Right lung (tissue), 10 donors: ENCODE measurements around the gene HNRNPK. TPM values are rescaled to one million over a fixed set of nuclear protein-coding genes. Genes with fewer than 3 reads are reported as not detected.

Source experiments
- DNase-seq, 2 donors: peaks; one replicate each; pipeline ENCODE4 v3.0.0-alpha.2; 2013
- long read RNA-seq, 8 donors: transcript quantifications; one replicate each; lab custom pipeline, GENCODE V29; 2026
- polyA plus RNA-seq, 5 donors: library from polyadenylated mRNA; unstranded; fragments of 120-200 nt; gene quantifications; one replicate each; pipeline versions ENCODE4 v1.2.1 to v1.2.3, GENCODE V29; 2013; ENCODE audit warnings: inconsistent platforms in 1 of 5, low replicate concordance in 1 of 5; ENCODE audit not compliant: insufficient read length in 5 of 5, insufficient read depth in 1 of 5

HNRNPK gene
- 100 to 1,000 TPM; 760 to 975 (median 894) TPM for polyA plus RNA-seq
- long read RNA-seq, donor 1, transcript HNRNPK-209 (5 exons, 900 nt): major isoform, 7 of 413 reads
- long read RNA-seq, donor 1, transcript HNRNPK-211 (2 exons, 868 nt): major isoform, 7 of 413 reads
- long read RNA-seq, donor 1, partial matches to known transcripts: 197 of 413 reads
- long read RNA-seq, donor 1, other reads (novel, unspliced or antisense): 200 of 413 reads
- long read RNA-seq, donor 2, partial matches to known transcripts: 68 of 203 reads
- long read RNA-seq, donor 2, other reads (novel, unspliced or antisense): 129 of 203 reads
- long read RNA-seq, donor 3, transcript HNRNPK-211 (2 exons, 868 nt): major isoform, 8 of 215 reads
- long read RNA-seq, donor 3, transcript HNRNPK-209 (5 exons, 900 nt): minor isoform, 7 of 215 reads
- long read RNA-seq, donor 3, partial matches to known transcripts: 94 of 215 reads
- long read RNA-seq, donor 3, other reads (novel, unspliced or antisense): 106 of 215 reads
- long read RNA-seq, donor 4, partial matches to known transcripts: 89 of 170 reads
- long read RNA-seq, donor 4, other reads (novel, unspliced or antisense): 75 of 170 reads
- long read RNA-seq, donor 5, transcript HNRNPK-209 (5 exons, 900 nt): minor isoform, 9 of 435 reads
- long read RNA-seq, donor 5, transcript HNRNPK-211 (2 exons, 868 nt): major isoform, 13 of 435 reads
- long read RNA-seq, donor 5, partial matches to known transcripts: 317 of 435 reads
- long read RNA-seq, donor 5, other reads (novel, unspliced or antisense): 95 of 435 reads
- long read RNA-seq, donor 6, transcript HNRNPK-209 (5 exons, 900 nt): minor isoform, 5 of 420 reads
- long read RNA-seq, donor 6, transcript HNRNPK-211 (2 exons, 868 nt): major isoform, 6 of 420 reads
- long read RNA-seq, donor 6, partial matches to known transcripts: 169 of 420 reads
- long read RNA-seq, donor 6, other reads (novel, unspliced or antisense): 239 of 420 reads
- long read RNA-seq, donor 7, partial matches to known transcripts: 33 of 225 reads
- long read RNA-seq, donor 7, other reads (novel, unspliced or antisense): 187 of 225 reads
- long read RNA-seq, donor 8, partial matches to known transcripts: 25 of 99 reads
- long read RNA-seq, donor 8, other reads (novel, unspliced or antisense): 69 of 99 reads

- peak; percentile 99 to 100 for DNase-seq
Observed at GRCh38 chr9:83979812-83980394, at the start of gene HNRNPK. HNRNPK (minus strand) TSS chr9:83980215; CDS start chr9:83978252, 1,963 bp downstream.

- DNase-seq: no peak
Observed at GRCh38 chr9:84027201-84027600, 47.2 kb upstream of the HNRNPK start.

GRCh38 chr9:84024041-84024575 is 44.1 kb upstream of the HNRNPK start:
- no peak for DNase-seq

DNA sequence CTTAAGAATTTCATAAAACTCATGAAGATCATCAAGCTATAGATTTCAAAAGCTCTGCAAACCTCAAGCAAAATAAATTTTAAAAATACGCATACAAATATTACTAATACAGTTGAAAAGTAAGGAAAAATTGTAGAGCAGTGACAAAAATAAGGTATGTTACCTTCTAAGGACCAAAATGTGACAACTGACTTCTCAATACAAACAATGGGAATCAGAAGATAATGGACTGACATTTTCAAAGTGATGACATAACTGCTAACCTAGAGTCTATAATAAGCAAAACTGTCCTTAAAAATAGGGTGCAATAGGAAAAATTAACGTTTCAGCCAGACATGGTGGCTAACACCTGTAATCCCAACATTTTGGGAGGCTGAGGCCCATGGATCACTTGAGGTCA is 27.6 kb upstream of the HNRNPK start:
- no peak for DNase-seq

GRCh38 chr9:84003246-84003645 is 23.2 kb upstream of the HNRNPK start:
- DNase-seq: no peak

- no peak for DNase-seq
Observed at GRCh38 chr9:84002344-84002743, 22.3 kb upstream of the HNRNPK start.

DNA sequence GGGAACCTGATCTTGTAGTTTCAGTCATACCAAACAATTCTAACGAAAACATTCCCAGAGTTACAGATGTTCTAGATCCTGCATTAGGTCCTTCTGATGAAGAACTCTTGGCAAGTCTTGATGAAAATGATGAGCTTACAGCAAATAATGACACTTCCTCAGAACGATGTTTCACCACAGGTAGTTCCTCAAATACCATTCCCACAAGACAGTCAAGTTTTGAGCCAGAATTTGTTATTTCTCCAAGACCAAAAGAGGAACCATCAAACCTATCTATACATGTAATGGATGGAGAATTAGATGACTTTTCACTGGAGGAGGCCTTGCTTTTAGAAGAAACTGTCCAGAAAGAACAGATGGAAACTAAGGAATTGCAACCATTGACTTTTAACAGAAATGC is 21.6 kb upstream of the HNRNPK start:
- no peak for DNase-seq

DNA sequence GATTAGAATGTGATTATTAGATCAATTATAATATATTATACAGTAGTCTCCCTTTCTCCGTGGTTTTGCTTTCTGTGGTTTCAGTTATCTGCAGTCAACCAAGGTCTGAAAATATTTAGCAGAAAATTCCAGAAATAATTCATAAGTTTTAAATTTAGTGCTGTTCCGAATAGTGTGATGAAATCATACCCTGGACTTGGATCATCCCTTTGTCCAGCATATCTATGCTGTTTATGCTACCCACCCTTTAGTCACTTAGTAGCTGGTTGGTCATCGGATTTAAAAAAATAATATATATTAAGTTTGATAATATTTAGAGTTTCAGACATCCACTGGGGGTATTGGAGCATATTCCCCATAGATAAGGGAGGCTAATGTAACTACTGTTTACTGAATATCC is 20.2 kb upstream of the HNRNPK start:
- DNase-seq: no peak

DNA sequence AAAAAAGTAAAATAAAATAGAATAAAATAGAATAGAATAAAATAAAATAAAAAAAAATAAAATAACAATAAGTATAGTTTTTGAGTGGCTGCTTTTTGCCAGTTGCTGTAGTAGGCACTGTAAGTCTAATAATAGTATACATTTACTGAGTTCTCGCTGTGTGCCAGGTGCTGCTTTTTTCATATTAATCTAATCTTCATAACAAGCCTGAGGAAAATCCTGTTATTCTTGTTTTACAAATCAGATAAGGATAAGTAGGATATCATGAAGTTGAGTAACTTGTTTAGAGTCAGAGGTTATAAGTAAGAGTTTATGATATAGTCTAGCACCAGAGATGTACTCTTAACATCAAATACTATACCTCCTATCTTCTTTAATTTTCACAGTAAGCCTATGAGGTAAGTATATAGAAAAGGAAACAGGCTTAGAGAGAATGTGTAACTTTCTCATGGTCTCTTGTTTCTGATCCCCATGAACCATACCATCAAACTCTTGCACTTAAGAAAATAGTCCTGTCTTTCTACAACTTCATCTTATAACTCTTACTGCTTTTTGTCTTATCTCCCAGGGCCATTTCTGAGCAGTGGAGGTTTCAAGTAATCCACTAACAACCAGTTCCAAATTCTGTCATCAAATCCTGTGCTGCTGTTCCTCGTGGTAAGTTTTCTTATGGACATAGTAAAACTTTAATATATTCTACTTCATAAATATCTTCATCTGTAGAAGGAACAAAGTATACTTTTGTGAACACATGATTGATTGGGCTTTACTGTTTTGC is 19.3 kb upstream of the HNRNPK start:
- no peak for DNase-seq

DNA sequence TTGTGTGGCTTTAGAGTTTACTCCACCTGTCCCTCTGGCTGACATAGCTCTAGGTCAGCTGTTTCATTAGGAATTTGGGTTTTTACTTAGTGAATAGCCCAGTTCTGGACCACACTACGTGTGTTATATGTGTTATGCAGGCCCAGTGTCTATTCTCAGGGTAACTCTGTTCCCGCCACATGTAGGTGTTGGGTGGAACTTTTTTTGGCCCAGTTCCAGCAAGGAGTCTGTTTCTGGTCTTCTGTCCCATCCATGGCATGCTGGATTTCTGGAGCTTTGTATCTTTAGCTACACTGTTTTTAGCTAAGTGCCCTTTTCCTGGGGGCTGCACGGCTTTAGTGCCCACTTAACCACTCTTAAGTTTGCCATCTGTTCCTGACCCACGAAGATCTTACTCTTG is 16.1 kb upstream of the HNRNPK start:
- DNase-seq: no peak

GRCh38 chr9:83992901-83993300 is 12.9 kb upstream of the HNRNPK start:
- no peak for DNase-seq

DNA sequence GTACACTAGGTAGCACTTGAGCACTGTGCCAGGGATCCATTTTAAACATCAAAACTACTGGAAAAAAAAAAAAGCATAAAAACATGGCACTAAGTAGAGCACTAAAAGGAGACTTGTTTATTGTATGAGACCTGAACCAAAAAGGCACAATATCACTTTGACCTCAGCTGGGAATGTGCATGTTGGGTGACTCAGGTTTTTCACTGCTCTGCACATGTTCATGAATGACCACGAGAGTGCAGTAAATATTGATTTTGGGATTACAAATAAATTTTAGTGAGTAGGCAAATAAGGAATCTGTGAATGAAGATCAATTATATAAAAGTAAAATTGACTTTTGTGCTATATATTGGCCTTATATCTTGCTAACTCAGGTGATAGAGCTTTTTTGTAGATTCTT is 12.4 kb upstream of the HNRNPK start:
- no peak for DNase-seq

- no peak for DNase-seq
Observed at GRCh38 chr9:83991355-83991754, 11.3 kb upstream of the HNRNPK start.

DNA sequence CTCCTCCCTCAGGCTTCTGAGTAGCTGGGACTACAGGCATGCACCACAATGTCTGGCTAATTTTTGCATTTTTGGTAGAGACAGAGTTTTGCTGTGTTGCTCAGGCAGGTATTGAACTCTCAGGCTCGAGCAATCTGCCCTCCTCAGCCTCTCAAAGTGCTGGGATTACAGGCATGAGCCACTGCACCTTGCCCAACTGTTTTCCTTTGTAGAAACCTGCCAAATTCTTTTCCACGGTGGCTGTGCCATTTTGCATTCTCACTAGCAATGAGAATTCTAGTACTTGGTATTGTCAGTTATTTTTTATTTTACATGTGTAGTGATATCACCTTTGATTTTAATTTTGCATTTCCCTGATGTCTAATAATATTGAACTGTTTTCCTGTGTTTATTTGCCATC is 8.4 kb upstream of the HNRNPK start:
- no peak for DNase-seq

GRCh38 chr9:83987402-83987791 is 7.4 kb upstream of the HNRNPK start:
- DNase-seq: no peak

DNA sequence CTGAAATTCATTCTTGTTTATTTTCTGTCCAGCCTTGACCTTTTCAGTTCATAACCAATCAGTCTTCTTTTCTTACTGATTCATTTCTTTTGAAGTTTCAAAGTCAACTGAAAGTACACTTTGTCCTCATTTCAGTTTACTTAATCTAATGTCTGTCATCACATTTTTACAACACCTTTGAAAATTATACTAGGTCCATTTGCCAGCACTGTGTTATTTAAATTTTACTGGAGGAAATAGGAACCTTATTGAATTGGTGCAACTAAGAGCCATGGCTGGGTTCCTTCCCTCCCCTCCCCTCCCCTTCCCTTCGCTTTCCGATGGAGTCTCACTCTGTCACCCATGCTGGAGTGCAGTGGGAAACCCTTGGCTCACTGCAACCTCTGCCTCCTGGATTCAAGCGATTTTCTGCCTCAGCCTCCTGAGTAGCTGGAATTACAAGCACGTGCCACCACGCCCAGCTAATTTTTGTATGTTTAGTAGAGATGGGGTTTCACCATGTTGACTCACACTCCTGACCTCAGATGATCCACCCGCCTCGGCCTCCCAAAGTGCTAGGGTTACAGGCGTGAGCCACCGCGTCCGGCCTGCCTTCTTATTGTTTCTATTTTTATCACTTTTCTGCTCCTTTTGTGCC is 6.9 kb upstream of the HNRNPK start:
- no peak for DNase-seq

GRCh38 chr9:83986195-83986594 is 6.2 kb upstream of the HNRNPK start:
- no peak for DNase-seq

DNA sequence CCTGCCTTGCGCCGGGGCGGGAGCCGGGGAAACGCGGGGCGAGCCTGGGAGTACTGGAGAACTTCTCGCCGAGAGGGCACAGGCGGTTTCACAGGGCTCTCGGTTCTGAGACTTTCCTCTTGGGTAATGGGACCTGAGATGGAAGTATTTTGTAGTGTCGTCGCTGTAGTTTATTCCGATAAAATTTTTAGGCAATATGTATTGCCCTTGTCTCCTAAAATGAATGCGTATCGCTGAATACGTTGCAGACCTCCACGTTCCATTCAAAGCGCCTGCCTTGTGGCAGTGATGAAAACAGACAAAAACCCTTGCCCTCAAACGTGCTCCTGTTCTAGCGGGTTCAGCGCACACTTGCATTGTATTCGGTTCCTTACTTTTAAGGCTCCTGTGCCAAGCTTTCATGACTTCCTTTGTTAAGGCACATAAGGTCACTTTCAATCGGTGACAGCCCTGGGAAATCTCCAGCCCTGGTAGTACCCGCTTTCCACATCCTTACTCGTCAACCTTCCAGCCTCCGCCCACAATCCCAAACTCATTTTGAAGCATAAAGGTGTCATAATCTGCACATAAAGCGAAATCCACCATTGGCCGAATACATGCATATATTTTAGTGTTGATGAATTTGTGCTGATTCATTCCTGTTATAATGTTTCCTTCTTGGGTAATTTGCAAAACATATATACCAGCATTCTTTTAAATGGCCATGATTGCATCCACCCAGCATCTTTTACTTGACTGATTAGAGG is 1.3 kb upstream of the HNRNPK start:
- DNase-seq: peak in 1 of 2 donors; percentile 21

GRCh38 chr9:83980395-83981125 is 545 bp upstream of the HNRNPK start, which contains the start of gene RMI1:
RMI1 (plus strand) TSS chr9:83980805; CDS start chr9:84000987, 20,182 bp downstream.
- DNase-seq: peak; percentile 98 to 99
